ENCODE measurements around the gene HGS.

HGS gene

DNA sequence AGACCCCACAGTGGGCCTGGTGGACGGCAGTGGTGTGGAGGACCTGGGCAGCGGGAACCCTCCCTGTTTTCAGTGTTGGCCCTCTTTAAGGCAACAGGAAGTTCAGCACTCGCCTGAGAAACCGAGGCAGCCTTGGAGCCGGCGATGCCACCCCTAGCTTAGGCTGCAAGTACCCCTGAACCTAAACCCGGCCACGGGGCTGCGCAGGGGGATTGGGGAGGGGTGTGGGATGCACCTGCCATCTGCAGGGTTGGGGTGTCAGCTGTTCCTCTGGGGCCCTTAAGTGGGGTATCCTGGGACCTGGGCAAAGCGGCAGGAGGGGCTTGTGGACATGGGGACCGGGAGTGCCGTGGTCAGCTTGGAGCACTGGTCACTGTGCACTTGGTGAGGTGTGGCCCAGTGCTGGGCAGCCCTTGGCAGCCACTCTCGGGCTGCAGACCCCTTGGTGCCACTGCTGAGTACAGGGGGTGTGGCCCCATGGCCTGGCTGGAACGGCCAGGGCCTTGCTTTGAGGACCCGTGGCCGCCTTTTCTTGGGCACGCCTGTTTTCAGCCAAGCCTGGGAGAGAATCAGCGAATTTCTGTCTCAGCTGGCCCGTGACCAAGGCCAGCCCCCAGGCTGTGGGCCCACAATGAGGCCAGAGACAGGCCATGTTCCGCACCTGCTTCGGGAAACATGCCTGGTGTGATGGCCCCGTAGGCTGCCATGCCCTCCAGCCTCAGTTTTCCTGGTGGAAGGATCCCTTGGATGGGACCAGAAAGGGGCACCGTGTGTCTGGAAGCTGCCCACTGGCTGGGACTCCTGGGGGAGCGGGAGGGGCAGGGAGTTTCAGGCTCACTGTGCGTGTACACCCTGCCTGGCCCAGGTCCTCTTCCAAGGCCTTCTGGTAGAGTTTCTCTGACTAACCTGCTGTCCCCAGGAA lies 24.2 kb downstream of the HGS start:
- DNase-seq: no peak

DNA sequence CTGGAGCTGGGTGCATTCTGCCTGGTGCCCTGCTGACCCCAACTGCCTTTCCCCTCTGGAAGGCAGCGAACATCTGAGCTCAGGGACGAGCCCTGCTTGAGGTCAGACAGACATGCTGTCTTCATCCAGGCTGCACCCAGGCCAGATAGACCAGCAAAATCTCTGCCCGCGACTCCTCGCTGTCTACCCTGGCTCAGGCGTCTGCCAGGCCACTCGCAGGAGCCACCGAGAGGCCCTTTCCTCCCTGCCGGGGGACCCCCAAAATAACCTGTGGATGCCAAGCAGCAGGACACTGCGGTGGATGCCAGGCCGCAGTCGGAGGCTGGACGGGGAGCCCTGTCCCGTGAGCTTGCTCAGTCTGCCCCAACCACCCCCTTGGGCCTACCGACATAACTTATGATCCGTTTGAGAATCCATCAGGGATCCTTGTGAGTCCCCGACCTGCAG lies 25.0 kb downstream of the HGS start:
- no peak for DNase-seq

GRCh38 chr17:81710514-81711308 lies 26.9 kb downstream of the HGS start:
- DNase-seq: no peak

DNA sequence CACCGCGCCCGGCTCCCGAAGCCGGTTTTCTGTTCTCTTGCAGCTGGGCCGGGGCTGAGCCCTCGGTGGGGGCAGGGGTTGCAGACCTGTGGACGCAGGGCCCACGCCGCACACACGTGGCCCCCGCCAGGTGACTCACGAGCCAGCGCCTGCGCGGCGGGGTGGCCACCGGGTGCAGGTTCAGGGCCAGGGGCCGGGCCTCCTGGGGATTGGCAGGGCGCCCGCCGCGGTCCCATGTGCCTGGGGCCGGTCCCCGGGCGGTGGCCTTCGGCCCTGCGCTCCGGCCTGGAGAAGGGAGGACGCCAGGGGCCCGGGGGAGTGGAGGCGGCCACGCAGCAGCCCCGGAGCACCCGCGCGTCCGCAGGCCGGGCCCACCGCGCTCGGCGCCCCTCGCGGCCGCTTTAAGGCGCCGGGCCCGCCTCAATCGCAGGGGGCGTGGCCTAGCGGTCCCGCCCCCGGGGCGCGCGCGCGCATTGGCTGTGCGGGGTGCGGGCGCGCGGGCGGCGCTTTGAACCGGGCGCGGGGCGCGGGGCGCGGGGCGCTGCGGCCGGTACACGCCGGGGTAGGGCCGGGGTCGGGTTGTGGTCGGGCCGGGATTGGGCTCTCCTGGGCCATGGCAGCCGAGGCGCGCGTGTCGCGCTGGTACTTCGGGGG lies 28.1 kb downstream of the HGS start, which contains the start of gene SLC25A10:
SLC25A10 (plus strand) TSS at position 471 of the 654 bp plus-strand sequence; CDS start at position 614, 143 bp downstream.
- DNase-seq: peak; percentile 74

DNA sequence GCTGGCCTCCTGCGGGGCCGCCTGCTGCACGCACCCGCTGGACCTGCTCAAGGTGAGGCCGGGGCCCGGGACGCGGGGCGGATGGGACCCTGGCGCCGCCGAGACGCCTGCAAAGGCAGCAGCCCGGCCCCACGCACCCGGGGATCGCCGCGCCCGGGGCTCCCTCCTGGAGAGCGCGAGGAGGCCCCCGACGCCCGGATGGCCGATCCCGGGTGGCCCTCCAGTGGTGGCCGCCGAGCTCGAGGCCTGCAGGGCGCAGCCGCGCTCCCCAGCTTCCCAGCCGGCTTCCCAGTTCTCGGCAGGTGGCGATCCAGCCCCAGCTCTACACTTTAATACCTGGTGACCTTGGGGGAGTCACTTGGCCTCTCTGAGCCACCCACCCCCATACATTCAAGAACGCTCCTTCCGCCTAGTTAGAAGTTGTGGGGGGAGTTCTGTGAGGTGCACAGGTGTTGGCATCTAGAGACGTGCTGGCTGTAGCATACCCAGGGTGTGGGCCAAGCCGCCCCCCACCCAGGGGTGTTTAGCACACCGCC lies 28.7 kb downstream of the HGS start:
- peak; percentile 6 for DNase-seq

DNA sequence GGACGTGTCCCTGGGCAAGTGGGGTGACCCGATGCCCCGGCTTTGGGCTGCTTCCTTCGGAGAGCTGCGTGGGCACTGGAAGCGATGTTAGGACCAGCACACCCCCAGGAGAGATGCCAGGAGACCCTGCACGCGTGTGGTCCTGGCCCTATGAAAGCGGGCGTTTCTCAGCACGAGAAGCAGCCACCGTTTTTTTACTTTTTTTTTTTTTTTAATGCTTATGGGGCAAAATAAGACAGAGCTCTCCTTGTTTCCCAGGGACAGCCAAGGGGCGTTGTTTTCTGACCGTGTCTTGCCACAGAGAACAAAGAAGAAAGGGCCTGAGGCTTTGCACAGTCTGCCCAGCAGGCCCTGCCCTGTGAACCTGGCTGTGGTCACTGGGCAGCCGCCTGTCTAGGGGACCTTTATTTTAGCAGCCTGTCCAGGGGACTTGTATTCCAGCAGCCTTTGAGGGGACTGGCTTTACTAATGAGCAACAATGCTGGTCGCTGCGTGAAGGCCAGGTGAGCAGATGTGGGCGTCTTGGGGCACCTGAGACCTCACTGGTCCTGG lies 29.3 kb downstream of the HGS start:
- no peak for DNase-seq

DNA sequence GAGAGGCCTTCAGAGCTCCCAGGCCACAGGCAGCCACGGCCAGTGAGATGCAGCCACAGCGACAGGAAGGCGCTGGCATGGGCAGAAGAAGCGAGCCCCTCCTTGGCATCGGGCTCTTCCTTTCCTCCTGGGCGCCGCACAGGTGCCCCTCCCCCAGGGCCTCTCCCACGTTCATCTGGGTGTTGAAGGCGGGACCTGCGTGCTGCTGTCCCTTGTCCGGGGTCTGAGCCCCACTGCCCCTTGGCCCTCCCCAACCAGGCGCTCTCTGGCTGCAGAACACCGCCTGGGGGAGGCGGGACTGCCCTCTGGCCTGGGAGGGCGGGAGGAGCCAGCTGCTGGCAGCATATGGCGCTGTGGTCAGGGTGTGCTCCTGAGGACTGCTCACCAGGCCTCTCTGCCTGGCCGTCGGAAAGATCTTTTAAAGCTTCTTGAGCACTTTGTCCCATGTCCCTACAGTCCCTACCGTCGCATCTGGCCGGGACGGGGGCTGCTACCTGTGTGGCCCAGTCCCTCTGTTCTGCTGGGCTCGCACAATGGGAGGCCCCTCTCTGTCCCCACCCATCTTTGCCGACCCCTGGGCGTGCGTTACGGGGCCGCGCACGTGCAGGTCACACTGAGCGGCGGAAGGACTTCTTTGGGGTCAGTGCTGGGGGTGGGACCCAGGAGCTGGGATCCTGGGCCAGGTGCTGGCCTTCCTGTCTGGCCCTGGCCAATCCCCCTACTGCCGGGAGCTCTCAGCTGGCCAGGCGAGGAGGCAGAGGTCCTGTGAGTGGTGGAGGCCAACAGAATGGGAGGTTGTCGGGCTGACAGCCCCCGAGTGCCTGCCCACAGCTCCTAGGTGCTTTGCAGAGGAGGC lies 30.0 kb downstream of the HGS start:
- DNase-seq: no peak

GRCh38 chr17:81714412-81715106 lies 30.7 kb downstream of the HGS start:
- DNase-seq: no peak

DNA sequence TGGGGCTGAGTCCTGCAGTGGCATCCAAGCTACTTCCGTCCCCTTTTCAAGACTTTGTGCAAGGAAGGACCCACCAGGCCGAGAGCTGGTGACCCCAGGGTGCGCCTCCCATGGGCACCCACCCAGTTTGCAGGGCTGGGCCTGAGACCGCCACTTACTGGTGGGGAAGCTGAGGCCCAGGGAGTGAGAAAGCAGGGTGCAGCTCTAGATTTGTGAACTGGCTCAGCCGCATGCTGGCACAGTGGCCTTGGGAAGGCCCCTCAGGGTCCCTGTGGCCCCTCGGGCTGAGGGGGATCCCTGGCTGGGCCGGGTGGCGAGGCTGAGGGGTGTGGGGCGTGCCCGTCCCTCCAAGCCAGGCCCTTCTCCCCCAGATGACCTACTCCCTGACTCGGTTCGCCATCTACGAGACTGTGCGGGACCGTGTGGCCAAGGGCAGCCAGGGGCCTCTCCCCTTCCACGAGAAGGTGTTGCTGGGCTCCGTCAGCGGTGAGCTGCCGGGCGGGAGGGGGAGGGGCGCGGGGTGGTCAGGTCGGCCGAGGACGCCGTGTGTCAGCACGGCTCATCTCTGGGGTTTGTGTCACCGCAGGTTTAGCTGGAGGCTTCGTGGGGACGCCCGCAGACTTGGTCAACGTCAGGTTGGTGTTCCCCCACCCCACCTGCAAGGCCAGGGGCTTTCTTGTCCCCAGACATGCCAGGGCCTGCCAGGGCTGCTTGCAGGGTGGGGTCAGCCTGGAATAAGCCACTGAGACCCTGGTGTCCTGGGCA lies 31.5 kb downstream of the HGS start:
- DNase-seq: no peak

DNA sequence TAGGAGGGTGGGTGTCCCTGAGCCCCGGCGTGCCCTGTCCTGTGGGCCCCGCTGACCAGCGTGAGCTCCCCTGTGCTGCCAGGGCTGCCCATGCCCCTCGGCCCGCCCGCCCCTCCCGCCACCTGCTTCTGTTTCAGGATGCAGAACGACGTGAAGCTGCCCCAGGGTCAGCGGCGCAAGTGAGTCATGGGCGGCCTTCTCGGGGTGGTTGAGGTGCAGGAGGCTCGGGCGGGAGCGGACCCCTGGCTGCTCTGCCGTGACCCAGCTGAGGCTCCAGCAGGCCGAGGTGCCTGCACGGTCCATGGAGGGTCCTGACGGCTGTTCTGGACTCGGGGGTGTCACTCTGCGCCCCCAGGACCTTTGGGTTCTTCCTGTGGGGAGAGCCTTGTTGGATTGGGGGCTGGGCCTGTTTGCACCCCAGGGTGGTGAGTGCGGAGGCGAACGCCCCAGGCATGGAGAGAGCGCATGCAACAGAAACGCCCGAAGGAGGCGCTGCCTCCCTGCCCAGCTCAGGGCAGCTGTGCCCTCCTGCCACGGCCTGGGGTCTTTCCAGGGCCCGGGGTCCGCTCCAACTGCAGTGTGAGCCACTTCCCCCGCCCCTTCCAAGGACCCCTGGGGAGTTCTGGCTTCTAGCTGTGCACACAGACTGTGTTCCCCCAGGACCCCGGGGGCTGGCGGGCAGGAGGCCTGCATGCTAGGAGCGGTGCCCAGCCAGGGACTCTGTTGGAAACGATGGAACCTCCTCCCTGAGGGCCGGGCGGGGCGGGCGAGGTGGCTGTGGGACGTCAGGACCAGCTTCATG lies 32.3 kb downstream of the HGS start:
- DNase-seq: no peak

DNA sequence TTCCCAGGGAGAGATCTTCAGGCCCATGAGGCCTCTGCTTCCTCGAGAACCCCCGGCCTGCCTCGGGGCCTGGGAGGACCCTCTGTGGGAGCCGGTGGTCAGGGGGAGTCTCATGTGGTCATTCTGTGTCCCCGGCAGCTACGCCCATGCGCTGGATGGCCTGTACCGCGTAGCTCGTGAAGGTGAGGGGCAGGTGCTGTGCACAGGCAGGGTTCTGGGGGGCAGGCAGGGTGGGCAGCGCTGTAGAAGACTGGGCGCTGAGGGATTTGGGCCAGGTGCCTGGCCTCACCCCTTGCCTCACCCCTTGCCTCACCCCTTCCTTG lies 32.8 kb downstream of the HGS start:
- no peak for DNase-seq

- no peak for DNase-seq
Measured at GRCh38 chr17:81717049-81717765, 33.4 kb downstream of the HGS start.

- DNase-seq: no peak
Measured at GRCh38 chr17:81717766-81718089, 33.9 kb downstream of the HGS start.

GRCh38 chr17:81719410-81720266 lies 35.8 kb downstream of the HGS start:
- DNase-seq: no peak

- no peak for DNase-seq
Measured at GRCh38 chr17:81720267-81721071, 36.7 kb downstream of the HGS start.

DNA sequence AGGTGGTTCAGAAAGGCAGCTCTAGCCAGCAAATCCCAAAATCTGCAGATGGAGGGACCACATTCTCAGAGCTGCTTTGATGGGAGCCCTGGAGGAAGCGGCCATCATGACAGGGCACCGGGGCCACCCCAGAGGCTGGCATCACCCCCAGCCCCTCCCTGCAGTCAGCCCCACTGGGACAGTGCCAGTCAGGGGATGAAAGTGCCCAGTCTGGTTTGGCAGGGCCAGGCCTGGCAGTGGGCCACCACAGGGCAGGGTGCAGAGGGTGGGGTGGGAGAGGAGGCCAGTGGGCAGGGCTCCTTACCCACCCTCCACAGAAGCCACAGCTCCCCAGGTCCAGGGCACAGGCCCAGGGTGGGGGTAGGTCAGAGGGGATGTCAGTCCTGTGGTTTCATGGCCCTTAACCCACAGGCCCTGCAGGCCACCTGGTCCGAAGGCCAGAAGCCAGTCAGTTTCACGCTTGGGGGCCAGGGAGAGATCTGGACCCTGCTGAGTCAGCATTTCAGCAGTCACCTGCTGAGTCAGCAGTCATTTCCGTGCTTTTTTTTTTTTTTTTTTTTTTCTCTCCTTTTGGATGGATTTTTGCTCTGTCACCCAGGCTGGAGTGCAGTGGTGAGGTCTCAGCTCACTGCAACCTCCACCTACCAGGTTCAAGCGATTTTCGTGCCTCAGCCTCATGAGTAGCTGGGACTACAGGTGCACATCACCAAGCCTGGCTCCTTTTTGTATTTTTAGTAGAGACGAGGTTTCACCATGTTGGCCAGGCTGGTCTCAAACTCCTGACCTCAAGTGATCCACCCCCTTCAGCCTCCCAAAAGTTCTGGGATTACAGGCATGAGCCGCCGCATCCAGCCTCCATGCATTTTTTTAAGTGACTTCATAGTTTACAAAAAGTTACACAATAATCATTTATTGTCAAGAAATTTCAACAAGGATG lies 38.6 kb downstream of the HGS start:
- peak; percentile 18 for DNase-seq

Data from NCI-H1105 treated with DMSO at 0.1 percent for 48 hours (cell line).